Activated effector memory CD4-positive, alpha-beta T cell treated with anti-CD3 and anti-CD28 coated beads, Interleukin-2, amount 50 U/mL, for 16 hours (primary cell): ENCODE measurements around the gene SPRTN.

Source experiments
- DNase-seq: peaks from one replicate; pipeline ENCODE4 v3.0.0-alpha.2; 2020

SPRTN gene

GRCh38 chr1:231383159-231383860, 45.2 kb downstream of the SPRTN start:
- no peak for DNase-seq

- no peak for DNase-seq
Observed at GRCh38 chr1:231384696-231385415, 46.8 kb downstream of the SPRTN start.

GRCh38 chr1:231385416-231385748, 47.3 kb downstream of the SPRTN start:
- DNase-seq, result no peak

- no peak for DNase-seq
Observed at GRCh38 chr1:231386466-231386865, 48.4 kb downstream of the SPRTN start.

GRCh38 chr1:231387770-231388669, 49.9 kb downstream of the SPRTN start:
- no peak for DNase-seq

- no peak for DNase-seq
Observed at GRCh38 chr1:231390071-231390470, 52.0 kb downstream of the SPRTN start.

- no peak for DNase-seq
Observed at GRCh38 chr1:231392389-231393131, 54.5 kb downstream of the SPRTN start.

- DNase-seq, result no peak
Observed at GRCh38 chr1:231393668-231394067, 55.6 kb downstream of the SPRTN start.

- DNase-seq, result no peak
Observed at GRCh38 chr1:231395076-231395997, 57.2 kb downstream of the SPRTN start.

- no peak for DNase-seq
Observed at GRCh38 chr1:231395998-231396390, 57.9 kb downstream of the SPRTN start.

GRCh38 chr1:231396643-231397042, 58.5 kb downstream of the SPRTN start:
- DNase-seq, result no peak

GRCh38 chr1:231397886-231398671, 60.0 kb downstream of the SPRTN start:
- DNase-seq, result no peak

- DNase-seq, result no peak
Observed at GRCh38 chr1:231401478-231401877, 63.4 kb downstream of the SPRTN start.

- no peak for DNase-seq
Observed at GRCh38 chr1:231404318-231404717, 66.2 kb downstream of the SPRTN start.
